GM23248 (cell line): ENCODE results near the gene GALNT16. TPM values are rescaled to one million over a fixed set of nuclear protein-coding genes. Genes with fewer than 3 reads are reported as not detected.

Source experiments
- DNase-seq: peaks from one replicate; pipeline ENCODE4 v3.0.0-alpha.2; 2015
- H2AFZ ChIP-seq: fragments of 200-600 bp; sonication (generic); 2 replicates; pipeline ENCODE4 v1.6.1; 2016; ENCODE audit warnings: antibody characterized with exemption
- H3F3A ChIP-seq: fragments of 200-600 bp; sonication (generic); 2 replicates; pipeline ENCODE4 v1.6.1; 2016; ENCODE audit warnings: mild to moderate bottlenecking, antibody characterized with exemption, mixed run types; ENCODE audit not compliant: insufficient read depth
- H3K27ac ChIP-seq: fragments of 200-600 bp; sonication (generic); 2 replicates; pipeline ENCODE4 v1.5.1; 2016; ENCODE audit warnings: mild to moderate bottlenecking
- H3K27me3 ChIP-seq: fragments of 200-600 bp; sonication (generic); replicated peaks from 2 replicates; pipeline ENCODE4 v1.6.1; 2016; ENCODE audit warnings: mild to moderate bottlenecking; ENCODE audit not compliant: insufficient read depth
- H3K36me3 ChIP-seq: fragments of 200-600 bp; sonication (generic); 2 replicates; pipeline ENCODE4 v1.6.1; 2016; ENCODE audit warnings: low read depth, mild to moderate bottlenecking
- H3K4me1 ChIP-seq: fragments of 200-600 bp; sonication (generic); 2 replicates; pipeline ENCODE4 v1.6.1; 2016; ENCODE audit warnings: mild to moderate bottlenecking; ENCODE audit not compliant: insufficient read depth
- H3K4me2 ChIP-seq: fragments of 200-600 bp; sonication (generic); one replicate; pipeline ENCODE4 v1.6.1; 2016; ENCODE audit warnings: mild to moderate bottlenecking; ENCODE audit not compliant: unreplicated experiment
- H3K4me3 ChIP-seq: fragments of 200-600 bp; sonication (generic); 2 replicates; pipeline ENCODE4 v1.5.1; 2016; ENCODE audit warnings: mild to moderate bottlenecking
- H3K79me2 ChIP-seq: fragments of 200-600 bp; sonication (generic); 2 replicates; pipeline ENCODE4 v1.6.1; 2016; ENCODE audit warnings: mild to moderate bottlenecking; ENCODE audit not compliant: insufficient read depth
- H3K9ac ChIP-seq: fragments of 200-600 bp; sonication (generic); 2 replicates; pipeline ENCODE4 v1.6.1; 2016; ENCODE audit warnings: mild to moderate bottlenecking
- H3K9me2 ChIP-seq: fragments of 200-600 bp; sonication (generic); 2 replicates; pipeline ENCODE4 v1.6.1; 2016; ENCODE audit warnings: mixed run types, mild to moderate bottlenecking, moderate library complexity; ENCODE audit not compliant: insufficient read depth
- H3K9me3 ChIP-seq: fragments of 200-600 bp; sonication (generic); one replicate; pipeline ENCODE4 v1.6.1; 2017; ENCODE audit warnings: low read depth
- H4K20me1 ChIP-seq: fragments of 200-600 bp; sonication (generic); 2 replicates; pipeline ENCODE4 v1.6.0; 2016; ENCODE audit not compliant: insufficient read depth
- EZH2 ChIP-seq: fragments of 200-600 bp; sonication (generic); IDR thresholded peaks from 2 replicates; pipeline ENCODE4 v1.6.1; 2018; ENCODE audit warnings: antibody characterized with exemption, mild to moderate bottlenecking; ENCODE audit not compliant: insufficient read depth, poor library complexity, severe bottlenecking
- EZH2phosphoT487 ChIP-seq: fragments of 200-600 bp; sonication (generic); IDR thresholded peaks from 2 replicates; pipeline ENCODE4 v1.6.1; 2018; ENCODE audit warnings: antibody characterized with exemption, moderate library complexity, mild to moderate bottlenecking, low read depth; ENCODE audit not compliant: insufficient read depth
- WGBS, 2 experiments: methylation state at CpG; one replicate each; pipeline ENCODE4 v1.1.6; 2015 to 2017; ENCODE audit warnings: low lambda C conversion rate in 2 of 2, low coverage in 1 of 2; ENCODE audit errors: missing lambda C conversion rate in 2 of 2; 5-methylcytosine and 5-hydroxymethylcytosine counted together
- in situ Hi-C: fragments of 300-500 bp; cut with MboI; formaldehyde crosslinking; loops from 2 replicates; pipeline ENCODE4 v1.15.0; 2020
- polyA plus RNA-seq: library from polyadenylated mRNA; unstranded; fragments of >200 nt; fragmentation: Nextera tagmentation; extraction: Ambion mirVana; gene quantifications from 2 replicates; pipeline ENCODE4 v1.2.1, GENCODE V29; 2016
- total RNA-seq: library from RNA; depleted of rRNA; stranded (reverse); fragments of >200 nt; shearing (Covaris generic); gene quantifications from 2 replicates; pipeline ENCODE4 v1.2.3, GENCODE V29; 2014

Gene GALNT16
- total and polyA plus RNA-seq, 2 experiments from 2014 or later = 0.59 to 1.4 TPM

DNA sequence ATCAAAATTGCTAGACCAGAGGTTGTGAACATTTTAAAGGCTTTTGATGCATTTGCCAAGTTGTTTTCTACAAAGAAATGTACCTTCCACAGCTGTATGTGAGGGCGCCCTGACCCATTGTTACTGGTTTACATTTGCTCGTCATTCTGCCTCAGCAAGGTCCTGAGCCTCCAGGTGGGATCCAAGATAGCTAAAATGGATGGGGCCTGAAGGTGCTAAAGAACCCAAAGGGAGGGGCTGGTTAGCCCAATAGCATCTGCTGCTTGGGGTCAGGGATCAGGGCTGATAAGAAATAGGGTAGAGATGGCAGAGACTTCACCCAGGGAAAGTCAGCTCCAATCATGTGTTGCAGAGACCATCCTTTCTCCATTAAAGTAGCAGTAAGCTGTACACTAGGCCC is 43.1 kb downstream of the GALNT16 start:
- Histone ChIP-seq H3K27me3 (peaks cover 15% of the 10 kb centered on the region; the same call in 1 of the 2 replicates), H3K9me2 (no peaks in the 10 kb centered on the region), H3K4me2 (no peak overlapping the region), H3K27ac (no peak overlapping the region), H3K9ac (no peak overlapping the region), H3F3A (no peaks in the 10 kb centered on the region), H3K9me3 (no peaks in the 10 kb centered on the region), H3K36me3 (no peaks in the 10 kb centered on the region), H3K4me3 (no peak overlapping the region), H4K20me1 (no peaks in the 10 kb centered on the region), H3K79me2 (no peaks in the 10 kb centered on the region), H3K4me1 (no peaks in the 10 kb centered on the region), H2AFZ (no peak overlapping the region)
- no peak for TF ChIP-seq EZH2
- TF ChIP-seq EZH2phosphoT487 = no peak
- no peak for DNase-seq
- WGBS, 2 experiments = 88 to 89% methylated on average over 2 of the region's 2 CpGs
- in situ Hi-C loops = no loop called here

GRCh38 chr14:69312608-69313007 is 52.6 kb downstream of the GALNT16 start:
- H3F3A ChIP-seq = peaks cover 7% of the 10 kb centered on the region; the same call in 1 of the 2 replicates
- in situ Hi-C loops = no loop called here

DNA sequence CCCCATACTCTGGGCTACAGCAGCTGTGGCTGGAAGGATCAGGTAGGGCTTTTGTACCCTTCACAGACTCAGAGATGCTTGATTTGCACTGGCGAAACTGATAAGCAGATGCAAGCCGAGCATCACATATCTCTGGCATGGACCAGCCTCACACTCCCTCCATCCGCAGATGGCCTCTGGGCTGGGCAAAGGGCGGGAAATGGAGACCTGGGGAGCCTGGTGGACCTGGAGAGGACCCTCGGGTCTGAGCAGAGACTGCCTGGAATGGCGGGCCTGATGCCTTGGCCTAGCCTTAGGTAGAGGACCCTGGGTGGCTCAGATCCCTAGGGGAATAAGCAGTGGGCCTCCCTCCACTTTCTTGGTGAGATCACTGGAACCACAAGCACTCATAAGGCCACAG is 53.2 kb downstream of the GALNT16 start:
- Histone ChIP-seq H3K4me1 (peaks cover 13% of the 10 kb centered on the region), H3K9ac (no peak overlapping the region), H3K4me2 (no peak overlapping the region), H3K9me3 (no peaks in the 10 kb centered on the region), H3K4me3 (no peak overlapping the region), H3K36me3 (no peaks in the 10 kb centered on the region), H3F3A (peaks cover 12% of the 10 kb centered on the region; the same call in 1 of the 2 replicates), H3K27ac (no peak overlapping the region), H2AFZ (no peak overlapping the region), H3K9me2 (no peaks in the 10 kb centered on the region), H3K27me3 (no peaks in the 10 kb centered on the region), H3K79me2 (no peaks in the 10 kb centered on the region), H4K20me1 (no peaks in the 10 kb centered on the region)
- DNase-seq = no peak
- in situ Hi-C loops = no loop called here
- no peak for TF ChIP-seq EZH2
- no peak for TF ChIP-seq EZH2phosphoT487
- WGBS, 2 experiments = 78 to 84% methylated on average over 5 to 6 of the region's 6 CpGs

More at GRCh38 chr14:69312608-69313007, 52.6 kb downstream of the GALNT16 start:
- H4K20me1 ChIP-seq = no peaks in the 10 kb centered on the region
- TF ChIP-seq EZH2phosphoT487 (no peak), EZH2 (no peak)
- no peaks in the 10 kb centered on the region for H3K9me2 ChIP-seq
- 46 to 69% methylated on average over 5 of the region's 5 CpGs for WGBS, 2 experiments
- 0 out of 2 replicates have a peak, but pooled peaks cover under 1% of the 10 kb centered on the region for H3K27me3 ChIP-seq
- H3K27ac ChIP-seq = no peak overlapping the region
- no peak overlapping the region for H3K9ac ChIP-seq
- no peaks in the 10 kb centered on the region for H3K9me3 ChIP-seq
- no peak overlapping the region for H3K4me3 ChIP-seq
- no peak overlapping the region for H2AFZ ChIP-seq
- no peaks in the 10 kb centered on the region for H3K36me3 ChIP-seq
- H3K4me1 ChIP-seq = peaks cover 8% of the 10 kb centered on the region
- H3K4me2 ChIP-seq = no peak overlapping the region
- DNase-seq = no peak
- no peaks in the 10 kb centered on the region for H3K79me2 ChIP-seq

DNA sequence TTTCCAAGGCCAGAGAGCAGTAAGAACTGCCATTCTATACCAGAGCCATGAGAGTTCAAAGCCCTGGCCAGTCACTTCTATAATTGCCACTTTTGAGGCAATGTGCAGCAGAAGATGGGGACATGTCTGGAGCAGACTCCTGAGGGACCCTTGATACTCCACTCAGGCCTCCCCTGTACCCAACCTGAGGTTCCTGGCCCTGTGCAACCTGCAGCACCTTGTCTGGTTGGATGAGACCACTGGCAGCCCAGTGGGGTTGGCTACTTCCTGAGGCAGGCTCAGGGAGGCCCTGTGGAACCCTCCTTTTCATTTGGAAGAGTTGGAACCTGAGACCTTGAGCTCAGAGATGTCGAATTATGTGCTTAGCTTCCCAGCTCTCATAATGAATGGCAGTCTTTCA is 54.4 kb downstream of the GALNT16 start:
- no peaks in the 10 kb centered on the region for H3K27me3 ChIP-seq
- H3K9ac ChIP-seq = no peak overlapping the region
- TF ChIP-seq EZH2phosphoT487 (no peak), EZH2 (no peak)
- no peak overlapping the region for H3K4me2 ChIP-seq
- no peaks in the 10 kb centered on the region for H4K20me1 ChIP-seq
- 67 to 80% methylated on average over 1 of the region's 1 CpG for WGBS, 2 experiments
- H3F3A ChIP-seq = peaks cover 14% of the 10 kb centered on the region; the same call in 1 of the 2 replicates
- H3K4me1 ChIP-seq = peaks cover 13% of the 10 kb centered on the region
- H3K27ac ChIP-seq = no peak overlapping the region
- H3K4me3 ChIP-seq = no peak overlapping the region
- no peaks in the 10 kb centered on the region for H3K9me2 ChIP-seq
- DNase-seq = no peak
- H3K36me3 ChIP-seq = no peaks in the 10 kb centered on the region
- no peaks in the 10 kb centered on the region for H3K79me2 ChIP-seq
- H3K9me3 ChIP-seq = no peaks in the 10 kb centered on the region
- H2AFZ ChIP-seq = no peak overlapping the region
- in situ Hi-C loops = no loop called here

GRCh38 chr14:69315301-69315700 is 55.3 kb downstream of the GALNT16 start:
- Histone ChIP-seq H4K20me1 (no peaks in the 10 kb centered on the region), H3K4me2 (no peak overlapping the region), H3K9ac (no peak overlapping the region), H3K36me3 (no peaks in the 10 kb centered on the region), H3K4me3 (no peak overlapping the region), H3K9me2 (no peaks in the 10 kb centered on the region), H3K4me1 (peaks cover 13% of the 10 kb centered on the region), H3K9me3 (no peaks in the 10 kb centered on the region), H3K27ac (no peak overlapping the region), H2AFZ (no peak overlapping the region), H3K79me2 (no peaks in the 10 kb centered on the region), H3F3A (peaks cover 14% of the 10 kb centered on the region; the same call in 1 of the 2 replicates), H3K27me3 (no peaks in the 10 kb centered on the region)
- DNase-seq = no peak
- in situ Hi-C loops = no loop called here
- 18 to 25% methylated on average over 4 of the region's 4 CpGs for WGBS, 2 experiments
- TF ChIP-seq EZH2 = no peak
- TF ChIP-seq EZH2phosphoT487 = no peak
